GM19351 (cell line): ENCODE measurements around the gene RBBP7.
A peak's percentile ranks its signal among the peaks of the same experiment; 100 is the strongest.

ENCODE experiments used
- ATAC-seq: cut with Tn5 transposase; IDR thresholded peaks from one replicate; pipeline ENCODE4 v1.9.1; 2021; ENCODE audit warnings: mild to moderate bottlenecking, moderate library complexity; ENCODE audit not compliant: unreplicated experiment

Gene RBBP7

DNA sequence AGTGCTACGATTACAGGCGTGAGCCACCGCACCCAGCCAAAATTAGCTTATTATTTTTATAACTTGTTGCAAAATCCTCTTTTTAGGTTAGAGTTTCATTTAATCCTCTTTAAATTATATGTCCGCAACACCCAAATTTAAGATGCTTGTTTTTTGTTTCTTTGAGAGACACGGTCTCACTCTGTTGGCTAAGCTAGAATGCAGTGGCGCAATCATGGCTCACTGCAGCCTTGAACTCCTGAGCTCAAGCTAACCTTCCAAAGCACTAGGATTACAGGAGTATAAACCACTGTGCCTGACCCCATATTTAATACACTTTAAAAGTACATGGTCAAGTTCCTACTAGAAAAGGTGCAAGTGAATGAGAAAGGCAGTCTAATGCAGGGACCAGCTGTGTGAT lies 2.2 kb downstream of the RBBP7 start:
- ATAC-seq = no peak

DNA sequence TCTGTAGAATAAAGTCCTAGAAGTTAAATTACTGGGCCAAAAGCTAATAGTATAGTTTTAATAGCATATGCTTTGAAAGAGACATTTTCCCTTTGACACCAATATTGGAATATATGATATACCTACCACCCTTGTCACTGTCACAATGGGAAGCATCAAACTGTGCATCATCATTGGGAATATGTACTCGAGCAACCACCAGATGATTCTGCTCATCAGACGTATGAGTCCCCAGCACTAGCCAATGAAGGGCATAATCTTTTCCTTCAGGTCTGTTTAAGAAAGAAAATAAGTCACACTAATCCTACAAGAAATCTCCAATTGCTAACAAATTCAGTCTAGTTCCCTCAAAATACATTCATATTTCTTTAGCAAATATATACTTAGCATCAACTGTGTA lies 7.3 kb downstream of the RBBP7 start:
- ATAC-seq = no peak

DNA sequence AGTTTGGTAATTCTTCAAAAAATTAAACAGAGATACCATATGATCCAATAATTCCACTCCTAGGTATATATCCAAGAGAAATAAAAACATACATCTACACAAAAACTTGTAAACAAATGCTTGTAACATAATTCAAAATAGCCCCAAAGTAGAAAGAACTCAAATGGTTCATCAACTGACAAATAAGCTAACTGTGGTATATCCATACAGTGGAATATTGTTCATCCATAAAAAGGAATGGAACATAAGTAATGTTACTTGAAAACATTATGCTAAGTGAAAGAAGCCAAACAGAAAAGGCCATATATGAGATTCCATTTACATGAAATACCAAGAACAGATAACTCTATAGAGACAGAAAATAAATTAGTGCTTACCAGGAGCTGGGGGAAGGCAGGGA lies 13.4 kb downstream of the RBBP7 start:
- no peak for ATAC-seq

DNA sequence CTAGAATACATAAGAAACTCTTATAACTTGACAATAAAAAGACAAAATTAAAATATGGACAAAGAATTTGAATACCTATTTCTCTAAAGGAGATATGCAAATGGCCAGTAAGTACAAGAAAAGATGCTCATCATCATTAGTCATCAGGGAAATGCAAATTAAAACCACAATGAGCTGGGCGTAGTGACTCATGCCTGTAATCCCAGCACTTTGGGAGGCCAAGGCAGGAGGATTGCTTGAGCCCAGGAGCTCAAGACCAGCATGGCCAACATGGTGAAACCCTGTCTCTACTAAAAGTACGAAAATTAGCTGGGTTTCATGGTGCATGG lies 14.1 kb downstream of the RBBP7 start:
- peak; percentile 67 for ATAC-seq

DNA sequence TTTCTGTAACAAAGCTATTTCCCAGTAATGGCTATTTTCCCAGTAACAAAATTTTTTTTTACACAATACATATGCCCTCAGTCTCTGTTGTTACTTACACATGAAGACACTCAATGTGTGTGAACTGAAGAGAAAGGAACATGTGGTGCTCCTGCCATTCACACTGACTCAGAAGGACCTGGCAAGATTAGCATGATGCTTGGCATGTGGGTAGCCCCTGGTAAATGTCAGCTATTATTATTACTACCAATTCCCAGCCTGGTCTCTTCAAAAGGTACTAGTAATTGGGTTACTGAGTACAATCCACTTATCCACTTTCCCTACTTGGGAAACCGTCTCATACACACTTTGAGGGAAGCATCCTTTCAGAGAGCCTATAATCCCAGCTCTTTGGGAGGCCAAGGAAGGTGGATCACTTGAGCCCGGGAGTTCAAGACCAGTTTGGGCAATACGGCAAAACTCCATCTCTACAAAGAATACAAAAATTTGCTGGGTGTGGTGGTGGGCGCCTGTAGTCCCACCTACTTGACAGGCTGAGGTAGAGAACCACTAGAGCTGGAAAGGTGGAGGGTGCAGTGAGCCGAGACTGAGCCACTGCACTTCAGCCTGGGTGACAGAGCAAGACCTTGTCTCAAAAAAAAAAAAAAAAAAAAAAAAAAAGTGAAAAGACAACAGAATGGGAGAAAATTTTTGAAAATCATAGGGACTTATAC lies 14.6 kb downstream of the RBBP7 start:
- ATAC-seq = peak; percentile 40

GRCh38 chrX:16853537-16853936 lies 16.6 kb downstream of the RBBP7 start:
- ATAC-seq = no peak

- no peak for ATAC-seq
These were observed 17.5 kb downstream of the RBBP7 start for GRCh38 chrX:16852617-16853179.

- ATAC-seq = no peak
These were observed 18.3 kb downstream of the RBBP7 start for GRCh38 chrX:16851827-16852226.

DNA sequence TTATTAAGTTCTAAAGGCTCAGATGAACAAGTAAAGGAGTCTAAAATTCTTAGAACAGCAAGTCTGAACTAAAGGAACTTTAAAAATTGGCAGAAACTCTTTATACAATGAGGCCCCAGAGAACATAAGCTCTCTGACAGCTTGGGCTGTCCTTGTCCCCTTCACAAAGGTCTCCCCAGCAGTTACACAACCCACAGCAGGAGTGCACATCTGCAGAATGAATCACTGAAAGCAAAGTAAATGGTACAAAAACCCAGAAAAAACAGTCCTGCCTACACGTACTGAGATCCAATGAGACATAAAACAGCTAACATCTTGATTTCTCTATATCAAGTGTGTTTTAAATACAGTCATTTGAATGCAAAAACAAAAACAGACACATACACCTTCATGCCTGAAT lies 18.7 kb downstream of the RBBP7 start:
- ATAC-seq = no peak

DNA sequence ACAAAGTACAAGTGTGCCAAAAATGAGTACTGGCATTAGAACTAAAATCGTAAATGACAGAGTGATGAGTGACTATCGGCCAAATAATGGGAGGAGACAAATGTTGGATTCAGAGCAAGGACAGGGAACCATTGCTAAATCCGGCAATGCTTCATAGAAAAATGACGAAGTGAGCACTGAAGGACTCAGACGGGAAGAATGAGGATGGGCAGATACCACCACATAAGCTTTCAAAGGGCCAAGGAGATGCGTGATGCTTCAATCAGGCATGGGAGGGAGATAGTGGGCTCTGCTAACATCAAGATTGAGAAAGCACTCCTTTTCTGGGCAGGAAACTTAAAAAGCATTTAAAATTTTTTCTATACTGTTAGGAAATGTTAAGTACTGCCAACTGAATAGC lies 21.6 kb downstream of the RBBP7 start:
- no peak for ATAC-seq

DNA sequence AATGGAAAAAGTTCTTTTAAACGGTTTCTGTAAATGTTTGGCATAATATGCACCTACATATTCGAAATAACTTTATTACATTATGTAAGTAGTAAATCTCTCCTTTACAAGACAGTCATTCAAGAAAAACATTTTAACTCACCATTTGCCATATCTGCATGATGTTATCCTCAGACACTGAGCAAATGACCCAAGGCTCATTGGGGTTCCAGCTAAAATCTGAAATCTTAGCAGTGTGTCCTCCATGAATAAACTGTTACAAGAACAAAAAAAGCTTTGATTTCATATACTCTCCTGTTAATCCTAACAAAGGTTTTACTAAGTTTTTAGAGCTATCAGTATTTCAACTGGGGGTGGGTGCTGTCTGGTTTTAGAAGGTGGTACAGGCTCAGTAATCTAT lies 24.5 kb downstream of the RBBP7 start:
- no peak for ATAC-seq

GRCh38 chrX:16843208-16843909 lies 26.8 kb downstream of the RBBP7 start:
- ATAC-seq = no peak

GRCh38 chrX:16842684-16843083 lies 27.5 kb downstream of the RBBP7 start:
- no peak for ATAC-seq

- no peak for ATAC-seq
These were observed 30.2 kb downstream of the RBBP7 start for GRCh38 chrX:16839852-16840460.

- no peak for ATAC-seq
These were observed 30.8 kb downstream of the RBBP7 start for GRCh38 chrX:16839219-16839851.

- ATAC-seq = no peak
These were observed 31.7 kb downstream of the RBBP7 start for GRCh38 chrX:16838202-16839066.

GRCh38 chrX:16836371-16836770 lies 33.8 kb downstream of the RBBP7 start:
- ATAC-seq = no peak

DNA sequence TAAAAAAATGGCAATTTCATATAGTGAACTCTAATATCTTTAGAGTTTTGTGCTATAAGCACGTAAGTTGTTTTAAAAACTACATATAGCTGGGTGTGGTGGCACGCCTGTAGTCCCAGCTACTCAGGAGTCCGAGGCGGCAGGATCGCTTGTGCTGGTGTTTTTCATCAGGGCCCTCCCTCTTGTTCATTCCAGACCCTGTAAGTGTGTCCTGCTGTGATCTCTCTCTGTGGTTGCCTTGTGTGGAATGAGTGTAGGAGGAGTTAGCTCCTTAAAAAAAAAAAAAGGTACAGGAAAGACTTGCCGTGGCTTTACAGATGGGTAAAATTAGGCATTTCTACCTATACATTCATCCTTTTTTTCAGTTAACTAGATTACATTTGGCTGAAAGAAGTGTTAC lies 35.4 kb downstream of the RBBP7 start:
- ATAC-seq = no peak

- ATAC-seq = no peak
These were observed 37.9 kb downstream of the RBBP7 start for GRCh38 chrX:16832301-16832700.

DNA sequence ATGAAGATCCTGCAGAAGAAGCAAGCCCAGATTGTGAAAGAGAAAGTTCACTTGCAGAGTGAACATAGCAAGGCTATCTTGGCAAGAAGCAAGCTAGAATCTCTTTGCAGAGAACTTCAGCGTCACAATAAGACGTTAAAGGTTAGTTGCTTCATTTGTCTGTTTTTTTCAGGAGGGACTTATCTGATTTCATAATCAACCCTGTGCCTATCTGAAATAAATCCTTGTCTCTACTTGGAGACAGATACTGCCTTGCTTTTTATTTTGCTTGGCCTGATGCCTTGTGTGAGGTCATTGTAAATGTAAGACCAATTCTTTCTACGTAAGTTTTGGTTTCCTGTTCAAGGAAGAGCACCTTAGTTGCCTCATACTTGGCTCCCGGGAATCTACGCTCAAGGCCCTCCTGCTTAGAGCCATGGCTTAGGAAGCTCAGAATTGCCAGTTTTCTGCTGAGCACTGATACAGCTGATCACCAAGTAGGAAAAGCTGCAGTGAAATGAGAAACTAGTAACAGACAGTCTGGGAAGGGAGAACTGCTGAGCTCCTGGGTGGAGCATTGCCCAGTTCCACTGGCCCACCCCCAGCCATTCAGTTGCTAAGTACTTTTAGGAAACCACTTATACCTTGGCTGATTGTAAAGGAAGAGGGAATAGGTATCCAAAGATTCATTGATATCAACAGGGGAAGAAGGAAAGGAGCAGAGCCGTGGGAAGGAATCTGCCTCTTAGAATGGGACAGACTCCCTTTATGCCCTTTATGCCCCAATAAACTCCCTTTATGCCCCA lies 41.8 kb downstream of the RBBP7 start:
- no peak for ATAC-seq
